Measurements from ENCODE around the gene GZMM.

Gene GZMM

GRCh38 chr19:543910-544608 is at the start of gene GZMM:
TSS of gene GZMM (plus strand) at chr19:544053. CDS start at chr19:544072, 19 bp downstream.
- peak; percentile 71 for DNase-seq

DNA sequence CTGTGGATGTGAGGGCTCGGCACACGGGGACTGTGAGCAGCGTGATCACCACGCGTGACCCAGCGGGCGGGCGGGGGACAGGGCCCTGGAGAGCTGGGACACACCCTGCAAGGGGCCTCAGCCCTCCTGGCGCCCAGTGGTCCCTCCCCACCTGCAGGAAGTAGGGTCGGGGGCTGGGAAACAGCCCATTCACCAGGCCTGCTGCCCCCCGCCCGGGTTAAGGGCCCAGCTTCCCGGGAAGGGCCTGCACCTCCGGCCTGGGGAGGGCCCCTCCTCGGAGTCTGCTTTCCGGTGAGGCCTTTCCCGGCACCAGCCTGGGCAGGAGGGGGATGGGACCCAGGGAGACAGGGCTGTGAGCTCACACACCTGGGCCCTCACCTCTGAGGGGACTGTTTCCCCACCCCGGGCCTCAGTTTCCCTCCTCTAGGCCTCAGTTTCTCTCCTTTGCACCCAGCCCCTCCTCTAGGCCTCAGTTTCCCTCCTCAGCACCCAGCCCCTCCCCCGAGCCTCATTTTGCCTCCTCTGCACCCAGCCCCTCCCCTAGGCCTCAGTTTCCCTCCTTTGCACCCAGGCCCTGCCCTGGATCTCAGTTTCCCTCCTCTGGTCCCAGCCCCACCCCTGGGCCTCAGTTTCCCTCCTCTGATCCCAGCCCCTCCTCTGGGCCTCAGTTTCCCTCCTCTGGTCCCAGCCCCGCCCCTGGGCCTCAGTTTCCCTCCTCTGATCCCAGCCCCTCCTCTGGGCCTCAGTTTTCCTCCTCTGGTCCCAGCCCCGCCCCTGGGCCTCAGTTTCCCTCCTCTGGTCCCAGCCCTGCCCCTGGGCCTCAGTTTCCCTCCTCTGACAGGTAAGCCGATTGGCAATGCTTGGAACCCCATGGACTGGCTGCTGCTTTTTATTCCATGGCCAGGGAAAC is 49.4 kb upstream of the GZMM start:
- no peak for DNase-seq

DNA sequence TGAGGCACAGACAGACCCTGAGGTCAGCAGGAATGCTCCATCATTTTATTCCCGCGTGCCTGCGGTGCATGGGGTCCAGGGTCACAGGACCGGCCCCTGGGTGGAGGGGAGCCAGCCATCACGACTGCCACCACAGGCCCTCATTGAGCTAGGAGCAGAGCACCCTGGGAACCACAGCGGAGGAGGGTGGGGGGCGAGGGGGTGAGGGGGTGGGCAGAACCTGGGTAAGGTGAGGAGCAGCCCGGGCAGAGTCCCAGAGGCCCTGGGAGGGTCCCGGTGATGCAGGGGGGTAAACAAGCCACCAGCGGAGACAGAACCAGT is 48.8 kb upstream of the GZMM start:
- DNase-seq = no peak

- DNase-seq = peak; percentile 7
Measured at GRCh38 chr19:495402-496111, 48.3 kb upstream of the GZMM start.

DNA sequence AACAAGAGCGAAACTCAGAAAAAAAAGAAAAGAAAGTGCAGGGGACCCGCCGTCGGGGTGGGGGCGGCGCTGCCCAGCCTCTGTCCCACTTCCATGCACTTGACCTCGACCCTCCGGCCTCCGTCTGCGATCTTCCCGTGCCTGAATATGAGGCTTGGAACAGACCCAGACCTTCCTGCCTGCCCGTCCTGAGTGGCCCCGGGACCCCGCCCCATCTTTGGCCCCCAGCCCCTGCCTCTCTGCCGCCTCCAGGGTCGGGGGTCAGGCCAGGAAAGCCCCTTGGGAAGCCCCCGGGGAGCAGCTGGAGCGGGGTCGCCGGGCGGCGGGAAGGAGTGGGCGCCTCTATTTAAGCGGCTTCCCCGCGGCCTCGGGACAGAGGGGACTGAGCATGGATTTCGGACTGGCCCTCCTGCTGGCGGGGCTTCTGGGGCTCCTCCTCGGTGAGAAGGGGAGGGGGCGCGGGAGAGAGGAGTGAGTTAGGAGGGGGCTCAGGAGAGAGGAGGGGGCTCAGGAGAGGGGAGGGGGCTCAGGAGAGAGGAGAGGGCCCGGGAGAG is 47.7 kb upstream of the GZMM start, which contains the start of gene MADCAM1:
TSS of gene MADCAM1 (plus strand) at position 375 of the 554 bp plus-strand sequence. CDS start at position 389, 14 bp downstream.
- DNase-seq = no peak

GRCh38 chr19:496986-497385 is 46.9 kb upstream of the GZMM start:
- no peak for DNase-seq

- no peak for DNase-seq
Measured at GRCh38 chr19:497491-497868, 46.4 kb upstream of the GZMM start.

GRCh38 chr19:497869-498510 is 45.9 kb upstream of the GZMM start:
- no peak for DNase-seq

DNA sequence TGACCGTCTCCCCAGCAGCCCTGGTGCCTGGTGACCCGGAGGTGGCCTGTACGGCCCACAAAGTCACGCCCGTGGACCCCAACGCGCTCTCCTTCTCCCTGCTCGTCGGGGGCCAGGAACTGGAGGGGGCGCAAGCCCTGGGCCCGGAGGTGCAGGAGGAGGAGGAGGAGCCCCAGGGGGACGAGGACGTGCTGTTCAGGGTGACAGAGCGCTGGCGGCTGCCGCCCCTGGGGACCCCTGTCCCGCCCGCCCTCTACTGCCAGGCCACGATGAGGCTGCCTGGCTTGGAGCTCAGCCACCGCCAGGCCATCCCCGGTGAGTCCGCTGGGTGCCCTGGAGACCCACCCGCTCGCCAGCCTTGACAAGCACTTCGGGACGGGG is 45.4 kb upstream of the GZMM start:
- no peak for DNase-seq

- no peak for DNase-seq
Measured at GRCh38 chr19:498977-499623, 44.8 kb upstream of the GZMM start.

GRCh38 chr19:501646-502045 is 42.2 kb upstream of the GZMM start:
- no peak for DNase-seq

DNA sequence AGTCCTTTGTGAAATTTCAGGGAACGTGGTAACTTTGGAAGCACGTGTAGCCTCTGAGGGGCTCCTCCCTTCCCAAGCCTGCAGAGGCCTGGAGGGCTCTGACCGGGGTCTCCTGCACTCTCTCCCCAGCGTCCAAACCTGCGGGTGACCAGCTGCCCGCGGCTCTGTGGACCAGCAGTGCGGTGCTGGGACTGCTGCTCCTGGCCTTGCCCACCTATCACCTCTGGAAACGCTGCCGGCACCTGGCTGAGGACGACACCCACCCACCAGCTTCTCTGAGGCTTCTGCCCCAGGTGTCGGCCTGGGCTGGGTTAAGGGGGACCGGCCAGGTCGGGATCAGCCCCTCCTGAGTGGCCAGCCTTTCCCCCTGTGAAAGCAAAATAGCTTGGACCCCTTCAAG is 39.2 kb upstream of the GZMM start:
- no peak for DNase-seq

GRCh38 chr19:506404-507285 is 37.2 kb upstream of the GZMM start:
- peak; percentile 94 for DNase-seq

- peak; percentile 90 for DNase-seq
Measured at GRCh38 chr19:507286-508203, 36.3 kb upstream of the GZMM start, which contains the start of gene TPGS1. TSS of gene TPGS1 (plus strand) at chr19:507497. CDS start at chr19:507507, 10 bp downstream.

- DNase-seq = no peak
Measured at GRCh38 chr19:508204-509150, 35.4 kb upstream of the GZMM start.

DNA sequence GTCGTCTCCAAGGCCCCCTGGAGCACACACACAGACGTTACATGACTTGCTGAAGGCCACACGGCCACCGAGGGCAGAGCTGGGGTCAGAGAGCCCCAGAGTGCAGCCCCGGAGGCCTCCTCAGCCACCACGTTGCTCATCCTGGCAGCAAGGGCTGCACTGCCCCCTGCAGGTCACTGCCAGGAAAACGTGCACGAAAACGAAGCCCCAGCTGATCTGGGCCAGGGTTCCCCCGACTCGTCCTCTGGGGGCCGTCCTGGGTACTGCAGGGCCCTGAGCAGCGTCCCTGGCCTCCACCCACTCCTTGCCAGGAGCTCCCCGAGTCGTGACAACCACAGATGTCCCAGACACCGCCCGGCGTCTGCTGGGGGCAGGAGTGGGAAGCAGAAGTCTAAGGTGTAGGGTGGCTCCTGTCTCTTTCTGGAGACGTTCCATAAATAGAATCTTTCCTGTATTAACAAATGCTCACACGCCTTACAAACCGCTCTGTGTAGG is 33.2 kb upstream of the GZMM start:
- peak; percentile 92 for DNase-seq

DNA sequence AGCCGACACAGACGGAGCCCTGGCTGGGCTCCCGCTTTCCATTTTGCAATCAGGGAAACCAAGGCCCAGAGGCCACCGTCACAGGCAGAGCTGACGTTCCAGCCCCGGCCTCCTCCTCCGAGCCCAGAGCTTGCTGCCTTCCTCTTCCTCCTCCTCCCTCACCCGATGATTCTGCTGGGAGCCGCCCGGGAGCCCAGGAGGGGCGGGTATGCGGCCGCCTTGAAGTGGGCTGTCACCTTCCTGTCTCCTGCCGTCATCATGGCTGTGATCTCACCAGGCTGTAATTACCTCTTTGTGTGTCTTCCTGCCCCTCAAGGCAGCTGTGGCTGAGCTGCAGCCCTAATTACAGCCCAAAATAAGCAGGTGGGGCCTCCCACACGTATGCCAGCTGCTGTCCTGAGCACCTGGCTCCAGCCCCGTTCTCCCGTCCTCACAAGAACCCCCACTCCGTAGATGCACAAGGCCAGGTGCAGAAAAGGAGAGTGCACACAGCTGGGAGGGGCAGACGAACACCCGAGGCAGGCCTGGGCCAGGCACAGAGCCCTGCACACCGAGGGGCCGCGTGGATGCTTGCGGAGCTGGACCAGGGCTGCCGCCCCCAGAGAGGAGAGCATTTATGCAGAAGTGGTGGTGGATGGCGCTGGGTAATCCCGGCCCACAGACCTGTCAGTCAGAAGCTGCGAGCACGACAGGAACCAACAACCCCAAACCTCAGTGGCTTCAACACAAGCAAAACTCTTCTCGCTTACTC is 32.6 kb upstream of the GZMM start:
- DNase-seq = peak; percentile 65

All from stimulated activated naive CD4-positive, alpha-beta T cell treated with Interleukin-2 at 50 U/mL for 16 hours (primary cell).